ENCODE data around the gene SLIT1. TPM values are rescaled to one million over a fixed set of nuclear protein-coding genes. Genes with fewer than 3 reads are reported as not detected.

SLIT1 gene
- total RNA-seq, 4 donors from 2014 or later: 0.10 to 0.13 TPM; not detected in 2

DNA sequence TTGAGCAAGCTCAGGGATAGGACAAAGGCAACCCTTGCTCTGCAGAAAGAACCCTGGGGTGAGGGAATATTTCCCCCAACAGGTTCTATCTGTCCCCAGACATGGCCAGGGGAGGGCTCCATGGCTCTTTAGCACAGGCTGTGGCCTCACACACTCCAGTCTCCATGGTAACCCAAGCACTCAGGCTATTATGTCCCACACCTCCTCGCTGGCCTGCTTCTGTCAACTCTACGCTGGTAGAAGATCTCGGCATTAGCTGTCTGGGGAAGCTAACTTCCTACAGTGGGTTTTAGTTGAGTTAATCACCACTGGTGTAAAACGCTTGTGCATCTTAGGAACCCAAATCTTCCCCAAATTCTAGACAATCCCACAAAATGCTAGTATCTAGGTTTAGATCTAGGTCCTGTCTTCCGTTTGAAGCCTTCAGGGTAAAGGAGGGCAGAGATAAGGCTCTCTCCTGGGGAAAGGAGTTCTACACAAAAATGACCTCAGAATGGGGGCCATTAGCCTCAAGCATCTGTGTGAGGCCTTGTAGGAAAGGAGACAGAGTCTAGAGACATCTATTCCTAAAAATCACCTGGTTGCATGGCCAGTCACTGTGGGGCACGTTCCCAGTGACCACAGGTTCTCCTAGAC is 36.7 kb upstream of the SLIT1 start:
- Histone ChIP-seq H3K4me3 (no peak overlapping the region), H3K9me3 (no peaks in the 10 kb centered on the region), H3K36me3 (peaks cover 0 to 12% of the 10 kb centered on the region in 2 donors), H3K4me1 (no peaks in the 10 kb centered on the region), H3K27ac (no peak overlapping the region), H3K27me3 (no peaks in the 10 kb centered on the region)
- in situ Hi-C loops (cut with MboI; ENCODE audit: low sequenced_read_pairs in 4 of 4): loop anchor here in 1 of 4 donors (25.0 kb wide), 1 partner anchor 835 kb away; no protein-coding TSS in a partner anchor
- TF ChIP-seq, protein P1, sequence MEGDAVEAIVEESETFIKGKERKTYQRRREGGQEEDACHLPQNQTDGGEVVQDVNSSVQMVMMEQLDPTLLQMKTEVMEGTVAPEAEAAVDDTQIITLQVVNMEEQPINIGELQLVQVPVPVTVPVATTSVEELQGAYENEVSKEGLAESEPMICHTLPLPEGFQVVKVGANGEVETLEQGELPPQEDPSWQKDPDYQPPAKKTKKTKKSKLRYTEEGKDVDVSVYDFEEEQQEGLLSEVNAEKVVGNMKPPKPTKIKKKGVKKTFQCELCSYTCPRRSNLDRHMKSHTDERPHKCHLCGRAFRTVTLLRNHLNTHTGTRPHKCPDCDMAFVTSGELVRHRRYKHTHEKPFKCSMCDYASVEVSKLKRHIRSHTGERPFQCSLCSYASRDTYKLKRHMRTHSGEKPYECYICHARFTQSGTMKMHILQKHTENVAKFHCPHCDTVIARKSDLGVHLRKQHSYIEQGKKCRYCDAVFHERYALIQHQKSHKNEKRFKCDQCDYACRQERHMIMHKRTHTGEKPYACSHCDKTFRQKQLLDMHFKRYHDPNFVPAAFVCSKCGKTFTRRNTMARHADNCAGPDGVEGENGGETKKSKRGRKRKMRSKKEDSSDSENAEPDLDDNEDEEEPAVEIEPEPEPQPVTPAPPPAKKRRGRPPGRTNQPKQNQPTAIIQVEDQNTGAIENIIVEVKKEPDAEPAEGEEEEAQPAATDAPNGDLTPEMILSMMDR (IDR thresholded peaks at IDR 0.05 in 4 of 5, conservative IDR thresholded peaks at IDR 0.05 in 1 of 5): no peak
- TF ChIP-seq POLR2A (IDR thresholded peaks at IDR 0.05): no peak
- DNase-seq (no peak), ATAC-seq (no peak)
- intact Hi-C loops (cut with DNase I; ENCODE audit: low total_unique reads): no loop called here

DNA sequence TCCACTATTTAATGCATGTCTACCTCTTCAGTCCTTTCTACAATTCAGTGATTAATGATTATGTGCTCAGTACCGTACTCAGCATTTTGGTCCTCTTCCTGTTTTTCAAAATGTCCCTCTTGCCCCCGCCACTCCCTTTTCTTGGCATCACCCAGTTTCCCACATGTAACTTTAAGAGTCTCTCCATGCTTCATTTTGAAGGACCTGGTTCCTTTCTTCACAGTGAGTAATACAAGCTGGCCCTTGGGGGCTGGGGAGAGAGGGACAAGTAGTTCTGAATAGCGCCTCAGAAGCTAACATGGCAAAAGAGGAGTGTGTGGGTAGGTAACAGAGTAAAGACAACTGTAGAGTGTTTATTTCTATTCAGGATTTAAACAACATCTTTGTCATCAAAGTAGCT is 34.6 kb upstream of the SLIT1 start:
- H3K9me3 ChIP-seq: no peaks in the 10 kb centered on the region
- H3K27me3 ChIP-seq: no peaks in the 10 kb centered on the region
- no peak overlapping the region for H3K27ac ChIP-seq
- ATAC-seq: no peak
- no peak for DNase-seq
- no peak for TF ChIP-seq POLR2A (IDR thresholded peaks at IDR 0.05)
- TF ChIP-seq, protein P1 (IDR thresholded peaks at IDR 0.05 in 4 of 5, conservative IDR thresholded peaks at IDR 0.05 in 1 of 5): no peak
- H3K36me3 ChIP-seq: peaks cover 0 to 6% of the 10 kb centered on the region in 2 donors
- intact Hi-C loops (cut with DNase I; ENCODE audit: low total_unique reads): no loop called here
- in situ Hi-C loops (cut with MboI; ENCODE audit: low sequenced_read_pairs in 4 of 4): loop anchor here in 1 of 4 donors (25.0 kb wide), 1 partner anchor 833 kb away; no protein-coding TSS in a partner anchor
- no peak overlapping the region for H3K4me3 ChIP-seq
- no peaks in the 10 kb centered on the region for H3K4me1 ChIP-seq

DNA sequence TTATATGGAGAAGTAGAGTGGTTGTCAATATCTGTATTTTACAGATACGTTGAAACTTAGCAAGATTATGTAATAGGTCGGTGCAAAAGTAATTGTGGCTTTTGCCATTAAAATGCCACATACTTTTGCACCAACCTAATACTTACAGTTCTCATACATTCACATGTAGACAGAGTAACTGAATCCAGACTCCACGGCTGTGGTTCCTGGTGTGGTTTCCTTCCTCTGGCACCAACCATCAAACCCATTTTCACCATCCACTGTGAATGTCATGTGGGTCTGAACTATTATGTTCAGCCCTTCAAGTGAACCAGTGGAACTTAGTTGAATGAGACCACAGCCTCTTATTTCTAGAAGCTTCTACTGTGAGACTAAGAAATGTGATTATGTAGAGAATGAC is 31.5 kb upstream of the SLIT1 start:
- ATAC-seq: no peak
- no peak overlapping the region for H3K4me3 ChIP-seq
- H3K9me3 ChIP-seq: no peaks in the 10 kb centered on the region
- no peaks in the 10 kb centered on the region for H3K27me3 ChIP-seq
- no peak overlapping the region for H3K27ac ChIP-seq
- peaks cover 0 to 4% of the 10 kb centered on the region in 2 donors for H3K36me3 ChIP-seq
- no peaks in the 10 kb centered on the region for H3K4me1 ChIP-seq
- DNase-seq: no peak
- TF ChIP-seq, protein P1 (IDR thresholded peaks at IDR 0.05 in 4 of 5, conservative IDR thresholded peaks at IDR 0.05 in 1 of 5): no peak
- TF ChIP-seq POLR2A (IDR thresholded peaks at IDR 0.05): no peak
- in situ Hi-C loops (cut with MboI; ENCODE audit: low sequenced_read_pairs in 4 of 4): loop anchor here in 1 of 4 donors (25.0 kb wide), 1 partner anchor 830 kb away; no protein-coding TSS in a partner anchor
- intact Hi-C loops (cut with DNase I; ENCODE audit: low total_unique reads): loop anchor here (10.0 kb wide), 1 partner anchor 842 kb away; no protein-coding TSS in a partner anchor

DNA sequence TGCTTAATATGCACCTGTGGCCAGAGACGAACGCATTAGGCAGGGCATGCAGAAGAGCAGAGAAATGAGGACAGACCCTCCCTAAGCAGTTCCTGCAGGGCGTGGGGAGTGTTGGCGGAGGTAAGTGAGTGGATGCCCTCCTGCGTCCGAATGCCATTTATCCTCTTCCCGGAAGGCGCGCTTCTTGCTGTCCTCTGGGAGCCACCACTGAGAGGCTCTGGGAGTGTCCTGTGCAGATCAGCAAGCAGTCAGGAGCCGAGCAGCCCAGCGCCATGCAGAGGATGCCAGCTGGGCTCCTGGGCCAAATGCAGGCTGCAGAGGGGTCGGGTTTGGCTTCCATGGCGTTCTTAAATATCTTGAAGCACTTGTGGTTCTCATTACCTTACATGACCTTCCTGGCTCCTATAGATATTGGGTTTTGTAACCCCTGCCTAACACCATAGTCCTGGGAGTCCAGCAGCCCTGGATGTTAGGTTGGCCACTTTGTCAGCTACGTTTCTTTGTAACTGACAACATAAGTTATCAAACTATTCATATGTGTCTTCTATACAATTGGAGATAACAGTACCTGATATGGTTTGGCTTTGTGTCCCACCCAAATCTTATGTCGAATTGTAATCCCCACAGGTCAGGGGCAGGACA is 30.0 kb upstream of the SLIT1 start:
- in situ Hi-C loops (cut with MboI; ENCODE audit: low sequenced_read_pairs in 4 of 4): loop anchor here in 1 of 4 donors (25.0 kb wide), 1 partner anchor 828 kb away; no protein-coding TSS in a partner anchor
- DNase-seq (no peak), ATAC-seq (no peak)
- no peak for TF ChIP-seq POLR2A (IDR thresholded peaks at IDR 0.05)
- TF ChIP-seq, protein P1 (IDR thresholded peaks at IDR 0.05 in 4 of 5, conservative IDR thresholded peaks at IDR 0.05 in 1 of 5): no peak
- no peaks in the 10 kb centered on the region for H3K27me3 ChIP-seq
- H3K27ac ChIP-seq: no peak overlapping the region
- H3K4me1 ChIP-seq: no peaks in the 10 kb centered on the region
- no peaks in the 10 kb centered on the region for H3K9me3 ChIP-seq
- no peak overlapping the region for H3K4me3 ChIP-seq
- intact Hi-C loops (cut with DNase I; ENCODE audit: low total_unique reads): loop anchor here (10.0 kb wide), 1 partner anchor 841 kb away; no protein-coding TSS in a partner anchor
- peaks cover 0 to 4% of the 10 kb centered on the region in 2 donors for H3K36me3 ChIP-seq
